ENCODE measurements around the gene CLN3.
"Not testable (repeated sequence)": the region's sequence is repeated elsewhere in the genome, so short reads cannot be mapped to it uniquely, and the experiment has no call there.

The CLN3 gene

GRCh38 chr16:28494121-28494851 lies 2.4 kb upstream of the CLN3 start, which contains the start of gene APOBR:
APOBR (plus strand) TSS chr16:28494643; CDS start chr16:28494682, 39 bp downstream.
- no peak for DNase-seq (ENCODE audit: low read depth, low spot score)

GRCh38 chr16:28492511-28492910 lies 637 bp upstream of the CLN3 start:
- no peak for DNase-seq (ENCODE audit: low read depth, low spot score)

GRCh38 chr16:28491230-28491969 lies 474 bp downstream of the CLN3 start:
- DNase-seq (ENCODE audit: low read depth, low spot score) = no peak

- DNase-seq (ENCODE audit: low read depth, low spot score) = no peak
These were observed 5.6 kb downstream of the CLN3 start for GRCh38 chr16:28486266-28486665.

GRCh38 chr16:28483361-28483760 lies 8.5 kb downstream of the CLN3 start:
- DNase-seq (ENCODE audit: low read depth, low spot score) = not testable (repeated sequence)

- no peak for DNase-seq (ENCODE audit: low read depth, low spot score)
These were observed 9.8 kb downstream of the CLN3 start for GRCh38 chr16:28482026-28482425.

- no peak for DNase-seq (ENCODE audit: low read depth, low spot score)
These were observed 13.2 kb downstream of the CLN3 start for GRCh38 chr16:28478506-28479180.

- no peak for DNase-seq (ENCODE audit: low read depth, low spot score)
These were observed 14.5 kb downstream of the CLN3 start for GRCh38 chr16:28477311-28477920.

- DNase-seq (ENCODE audit: low read depth, low spot score) = no peak
These were observed 16.7 kb downstream of the CLN3 start for GRCh38 chr16:28475221-28475620.

- no peak for DNase-seq (ENCODE audit: low read depth, low spot score)
These were observed 18.1 kb downstream of the CLN3 start for GRCh38 chr16:28473714-28474265.

- not testable (repeated sequence) for DNase-seq (ENCODE audit: low read depth, low spot score)
These were observed 44.8 kb downstream of the CLN3 start for GRCh38 chr16:28447081-28447480.

GRCh38 chr16:28446388-28446787 lies 45.5 kb downstream of the CLN3 start:
- not testable (repeated sequence) for DNase-seq (ENCODE audit: low read depth, low spot score)

GRCh38 chr16:28443943-28444342 lies 47.9 kb downstream of the CLN3 start:
- DNase-seq (ENCODE audit: low read depth, low spot score) = not testable (repeated sequence)

- not testable (repeated sequence) for DNase-seq (ENCODE audit: low read depth, low spot score)
These were observed 53.0 kb downstream of the CLN3 start for GRCh38 chr16:28438899-28439298.

GRCh38 chr16:28435340-28435739 lies 56.5 kb downstream of the CLN3 start:
- DNase-seq (ENCODE audit: low read depth, low spot score) = not testable (repeated sequence)
